IPS DF 4.7 (cell line): ENCODE results near the gene IGF1R.
"Not testable (repeated sequence)": the region's sequence is repeated elsewhere in the genome, so short reads cannot be mapped to it uniquely, and the experiment has no call there.

Source experiments
- DNase-seq: peaks from one replicate; pipeline ENCODE4 v3.0.0-alpha.2; 2013; ENCODE audit warnings: low spot score; ENCODE audit errors: extremely low read depth

IGF1R gene

DNA sequence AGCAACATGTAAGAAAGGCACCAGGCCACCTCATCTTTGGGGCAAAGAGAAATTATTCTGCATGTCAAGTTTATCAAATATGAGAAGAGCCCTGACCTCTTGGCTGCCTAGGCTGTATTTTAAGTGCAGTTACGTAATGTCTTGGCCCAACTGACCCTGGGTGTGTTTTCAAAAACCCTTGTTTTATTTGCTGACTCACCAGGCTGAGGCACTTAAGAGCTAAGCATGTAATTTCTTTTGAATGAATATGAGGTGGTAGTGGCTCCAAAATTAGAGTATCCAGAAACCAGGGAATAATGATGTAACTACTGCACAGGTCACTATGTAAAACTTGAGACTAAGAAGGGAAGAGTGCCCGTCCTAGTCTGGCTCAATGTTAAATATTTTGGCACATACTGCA, 335.0 kb downstream of the IGF1R start:
- no peak for DNase-seq

DNA sequence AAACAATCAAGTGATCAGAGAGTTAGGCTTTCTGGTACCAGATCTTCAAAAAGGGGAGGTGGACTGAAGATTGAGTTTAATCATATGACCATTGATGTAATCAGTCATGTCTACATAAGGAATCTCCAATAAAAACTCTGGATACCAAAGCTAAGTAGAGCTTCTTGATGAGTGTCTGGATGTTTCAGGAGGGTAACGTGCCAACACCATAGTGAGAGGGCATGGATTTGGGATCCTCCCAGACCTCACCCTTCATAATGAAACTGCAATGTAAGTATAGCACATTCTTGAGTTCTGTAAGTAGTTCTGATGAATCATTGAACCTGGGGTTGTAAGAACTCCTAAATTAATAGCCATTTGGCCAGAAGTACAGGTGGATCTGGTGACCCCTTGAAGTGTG, 337.9 kb downstream of the IGF1R start:
- no peak for DNase-seq

DNA sequence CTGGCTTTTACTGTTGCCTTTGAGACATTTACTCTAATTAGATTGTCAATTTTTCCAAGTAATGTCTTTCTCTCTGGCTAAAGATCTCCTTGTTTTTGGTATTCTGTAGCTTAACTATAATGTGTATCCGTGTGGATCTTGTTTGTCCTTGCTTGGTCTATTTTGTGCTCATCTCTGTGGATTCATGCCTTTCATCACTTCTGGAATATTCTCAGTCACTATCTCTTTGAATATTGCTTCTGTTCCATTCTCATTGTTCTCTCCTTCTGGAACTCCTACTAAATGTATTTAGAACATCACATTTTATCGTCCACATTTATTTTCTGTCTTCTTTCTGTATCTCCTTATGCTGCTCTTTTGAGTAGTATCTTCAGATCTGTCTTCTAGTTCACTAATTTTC, 346.6 kb downstream of the IGF1R start:
- DNase-seq = no peak

DNA sequence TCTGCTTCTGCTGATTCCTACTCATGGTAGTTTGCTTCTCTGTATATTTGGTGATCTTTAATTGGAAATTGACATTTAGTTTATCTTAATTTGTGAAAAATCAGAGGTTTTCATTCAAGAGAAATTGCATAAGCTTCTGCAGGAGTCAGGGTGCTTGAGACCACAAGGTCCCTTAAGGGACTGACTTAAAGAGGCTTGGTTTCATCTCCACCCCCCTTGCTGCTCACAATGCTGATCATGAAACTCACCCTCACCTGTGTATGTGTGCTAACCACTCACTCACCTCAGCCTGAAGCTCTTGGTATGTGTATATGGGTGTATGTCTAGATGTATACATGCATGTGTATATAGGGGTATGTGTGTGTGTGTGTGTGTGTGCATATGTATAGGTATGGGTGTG, 347.8 kb downstream of the IGF1R start:
- DNase-seq = no peak

- DNase-seq = no peak
Observed at GRCh38 chr15:98996624-98997023, 348.3 kb downstream of the IGF1R start.

DNA sequence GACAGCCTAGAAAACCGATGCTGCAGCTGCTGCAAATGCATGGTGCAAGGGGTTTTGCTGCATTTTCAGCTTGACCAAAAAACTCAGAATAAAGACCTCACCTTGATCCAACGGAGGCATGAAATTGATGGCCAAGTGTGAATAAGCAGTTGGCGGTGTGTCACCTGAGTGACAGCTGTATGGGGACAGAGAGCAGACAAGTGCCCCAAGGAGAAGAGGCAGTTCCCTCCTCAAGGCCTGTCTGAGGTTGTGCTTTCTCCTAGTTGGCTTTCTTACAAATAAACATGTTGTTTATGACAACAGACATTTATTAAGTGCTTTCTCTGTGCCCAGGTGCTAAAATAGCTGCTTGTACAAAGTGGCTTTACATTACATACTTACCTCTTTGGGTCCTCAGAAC, 349.0 kb downstream of the IGF1R start:
- no peak for DNase-seq

GRCh38 chr15:98997755-98998154, 349.4 kb downstream of the IGF1R start:
- DNase-seq = no peak

- no peak for DNase-seq
Observed at GRCh38 chr15:98998279-98998678, 349.9 kb downstream of the IGF1R start.

DNA sequence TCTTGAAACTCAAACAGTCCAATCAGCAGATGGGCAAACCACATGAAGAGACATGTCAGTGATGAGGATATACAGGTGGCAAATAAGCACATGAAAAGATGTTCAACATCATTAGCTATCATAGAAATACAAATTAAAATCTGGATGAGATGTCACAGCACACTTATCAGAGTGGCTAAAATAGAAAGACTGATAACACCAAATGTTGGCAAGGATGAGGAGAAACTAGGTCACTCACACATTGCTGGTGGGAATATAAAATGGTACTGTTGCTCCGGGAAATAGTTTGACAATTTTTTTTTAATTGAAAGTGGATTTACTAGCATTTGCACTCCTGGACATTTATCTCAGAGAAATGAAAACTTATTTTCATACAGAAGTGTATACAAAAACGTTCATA, 350.9 kb downstream of the IGF1R start:
- no peak for DNase-seq

DNA sequence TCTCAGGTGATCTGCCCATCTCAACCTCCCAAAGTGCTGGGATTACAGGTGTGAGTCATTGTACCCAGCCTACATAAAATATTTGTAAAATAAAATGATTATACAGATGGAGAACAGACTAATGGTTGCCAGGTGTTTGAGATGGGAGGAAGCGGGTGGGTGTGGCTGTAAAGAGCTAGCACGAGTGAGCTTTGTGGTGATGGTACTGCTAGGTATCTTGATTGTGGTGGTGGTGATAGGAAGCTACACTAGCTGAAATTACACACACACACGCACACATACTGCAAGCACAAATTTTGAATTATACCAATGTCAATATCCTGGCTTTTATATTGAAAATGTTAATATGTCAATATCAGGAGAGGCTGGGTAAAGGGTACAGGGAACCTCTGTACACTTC, 353.9 kb downstream of the IGF1R start:
- no peak for DNase-seq

GRCh38 chr15:99003317-99003716, 355.0 kb downstream of the IGF1R start:
- not testable (repeated sequence) for DNase-seq

DNA sequence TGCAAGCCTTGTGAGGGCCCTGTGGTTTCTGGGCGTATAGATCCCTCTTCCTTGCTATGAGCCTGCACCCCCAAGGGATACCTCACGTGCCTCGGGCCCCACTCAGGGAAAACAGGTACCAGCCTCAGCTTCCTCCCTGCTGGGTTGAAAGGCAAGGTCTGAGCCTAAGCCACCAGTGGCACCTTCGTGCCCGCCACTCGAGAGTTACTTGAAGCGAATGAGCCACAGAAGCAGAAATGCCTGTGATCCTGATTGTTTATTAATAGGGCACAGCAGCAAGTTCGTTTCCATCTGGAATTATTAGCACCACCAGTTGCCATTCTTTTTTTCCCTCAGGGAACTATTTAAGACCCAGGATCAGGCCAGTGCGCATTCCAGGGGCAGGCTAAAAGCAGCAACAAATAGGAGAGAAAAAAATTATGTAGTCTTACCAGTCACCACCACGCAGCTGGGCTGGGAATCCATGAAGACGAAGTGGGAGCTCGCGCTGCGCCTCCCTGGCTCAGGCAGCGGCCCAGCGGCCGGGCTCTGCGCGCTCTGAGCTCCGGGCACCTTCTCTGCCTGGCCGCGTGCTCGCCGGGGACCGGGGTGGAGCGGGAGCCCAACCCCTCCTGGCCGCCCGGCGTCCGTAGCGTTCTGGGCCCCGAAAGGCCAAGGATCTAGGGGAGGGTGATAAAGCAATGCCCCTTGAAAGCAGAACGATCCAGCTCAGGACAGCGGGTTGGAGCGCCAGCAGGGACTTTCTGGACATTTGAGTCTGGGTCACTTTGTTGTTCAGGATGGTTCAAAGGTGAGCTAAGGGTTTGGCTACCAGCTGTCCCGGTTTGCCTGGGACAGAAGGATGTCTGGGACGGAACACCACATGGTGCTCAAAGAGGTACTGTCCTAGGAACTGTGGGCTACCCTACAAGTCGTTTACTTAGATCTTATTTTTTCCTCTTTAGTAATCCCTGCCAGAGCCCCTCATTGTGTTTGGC, 356.9 kb downstream of the IGF1R start:
- not testable (repeated sequence) for DNase-seq

DNA sequence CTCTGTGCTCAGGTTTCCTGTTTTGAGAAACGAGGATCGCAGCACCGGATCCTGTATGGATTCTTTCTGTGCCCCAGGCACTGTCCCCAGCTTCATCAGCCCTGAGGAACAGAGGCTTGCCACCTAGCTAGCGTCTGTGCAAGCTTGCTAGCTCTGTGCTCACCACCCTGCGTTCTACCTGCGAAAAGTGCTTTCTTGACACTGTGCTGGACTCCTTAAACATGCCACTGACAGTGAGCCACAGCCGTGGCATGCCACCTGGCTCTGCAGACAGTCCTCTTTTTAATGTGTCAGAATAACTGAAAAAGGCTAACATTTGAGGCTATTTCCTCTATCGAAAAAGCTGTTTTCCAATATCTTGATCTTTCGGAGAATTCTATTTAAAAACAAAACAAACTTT, 357.8 kb downstream of the IGF1R start:
- no peak for DNase-seq

GRCh38 chr15:99006904-99007495, 358.7 kb downstream of the IGF1R start:
- no peak for DNase-seq

DNA sequence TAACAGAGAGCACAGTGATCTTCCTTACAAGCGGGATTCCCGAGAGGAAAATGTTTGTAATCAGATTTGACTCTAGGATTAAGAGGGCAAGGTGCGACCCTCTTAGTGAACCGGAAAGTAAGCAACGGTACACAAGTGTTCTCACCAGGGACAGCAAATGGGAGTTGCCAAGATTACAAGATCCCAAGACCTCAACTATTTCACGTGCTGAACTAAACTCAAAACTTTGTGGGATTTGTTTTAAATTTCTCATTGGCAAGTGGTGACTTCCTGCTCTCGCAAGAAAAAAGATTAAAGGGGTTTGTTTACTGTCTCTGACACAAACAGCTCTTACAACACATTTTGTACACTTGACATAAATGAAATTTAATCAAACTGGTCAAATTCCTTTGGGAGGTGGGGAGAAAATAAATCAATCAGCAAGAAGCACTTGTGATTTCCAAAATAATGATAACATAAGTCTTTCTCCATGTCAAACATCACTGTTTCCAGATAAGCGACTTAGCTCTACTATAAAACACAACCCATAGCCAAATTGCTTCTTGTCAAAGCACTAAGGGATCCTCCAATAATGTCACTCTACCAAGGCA, 361.5 kb downstream of the IGF1R start:
- no peak for DNase-seq

DNA sequence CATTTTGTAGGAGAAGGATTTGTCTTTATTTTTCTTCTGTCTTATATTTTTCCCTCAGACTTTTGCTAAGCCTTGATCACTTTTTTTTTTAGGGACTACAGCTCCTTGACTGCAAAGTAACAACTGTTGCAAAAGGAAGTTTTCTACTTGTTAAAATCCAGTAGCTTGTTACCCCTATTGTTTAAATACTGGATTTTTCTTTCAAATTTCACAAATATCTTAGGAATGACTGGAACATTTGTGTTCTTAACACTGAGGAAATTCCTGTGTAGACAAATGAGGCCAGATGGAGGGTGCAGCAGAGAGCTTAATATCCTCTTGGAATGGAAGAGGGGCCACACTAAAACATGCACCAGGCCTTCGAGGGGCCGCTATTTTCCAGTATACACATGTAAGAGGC, 362.4 kb downstream of the IGF1R start:
- no peak for DNase-seq
